Panc1 (cell line): Measurements from ENCODE around the gene STRN3. TPM values are rescaled to one million over a fixed set of nuclear protein-coding genes. Genes with fewer than 3 reads are reported as not detected.

Experiments used
- microRNA-seq: library from miRNA; unstranded; fragments of <30 nt; microRNA quantifications from one replicate; pipeline ENCODE4 v1.1.0, GENCODE V29; 2020; ENCODE audit not compliant: unreplicated experiment
- total RNA-seq: library from RNA; stranded (reverse); gene quantifications from one replicate; pipeline ENCODE4 v1.2.1, GENCODE V29; 2021; ENCODE audit not compliant: unreplicated experiment

Gene STRN3
- total RNA-seq, 1 experiment from 2014 or later: 29.2 TPM

Small RNA genes lying within 50 kb of the gene (microRNA-seq; reads per million reads assigned to microRNA genes)
- 13.7 reads per million, percentile 33 among the genes with 10 or more reads in this experiment for gene MIR624

Other genes starting within 250 kb of the STRN3 start
- 1.3 TPM for gene COCH, start 151.8 kb downstream of the STRN3 start, total RNA-seq
- gene AP4S1, start 730 bp downstream of the STRN3 start, total RNA-seq: 3.3 TPM
- gene HECTD1, start 181.4 kb upstream of the STRN3 start, total RNA-seq: 101 TPM